HG03354 (cell line): ENCODE data around the gene CD99L2.

Experiments
- ATAC-seq: cut with Tn5 transposase; IDR thresholded peaks from one replicate; pipeline ENCODE4 v1.9.1; 2021; ENCODE audit warnings: mild to moderate bottlenecking; ENCODE audit not compliant: unreplicated experiment, poor library complexity, severe bottlenecking

Gene CD99L2

GRCh38 chrX:150821971-150822370 lies 76.5 kb downstream of the CD99L2 start:
- ATAC-seq: no peak

- no peak for ATAC-seq
These were observed 84.5 kb downstream of the CD99L2 start for GRCh38 chrX:150813922-150814321.

GRCh38 chrX:150806827-150807226 lies 91.6 kb downstream of the CD99L2 start:
- ATAC-seq: no peak

GRCh38 chrX:150805736-150806135 lies 92.7 kb downstream of the CD99L2 start:
- ATAC-seq: no peak

- no peak for ATAC-seq
These were observed 105.4 kb downstream of the CD99L2 start for GRCh38 chrX:150792949-150793527.

- ATAC-seq: no peak
These were observed 108.4 kb downstream of the CD99L2 start for GRCh38 chrX:150790021-150790420.

GRCh38 chrX:150781677-150782076 lies 116.8 kb downstream of the CD99L2 start:
- no peak for ATAC-seq

GRCh38 chrX:150779385-150779784 lies 119.1 kb downstream of the CD99L2 start:
- ATAC-seq: no peak

GRCh38 chrX:150777328-150777992 lies 121.0 kb downstream of the CD99L2 start:
- no peak for ATAC-seq

GRCh38 chrX:150775569-150776350 lies 122.7 kb downstream of the CD99L2 start:
- no peak for ATAC-seq

GRCh38 chrX:150774798-150775568 lies 123.5 kb downstream of the CD99L2 start:
- ATAC-seq: no peak

GRCh38 chrX:150773634-150774033 lies 124.8 kb downstream of the CD99L2 start:
- ATAC-seq: no peak

GRCh38 chrX:150773117-150773516 lies 125.4 kb downstream of the CD99L2 start:
- ATAC-seq: no peak

- ATAC-seq: peak; percentile 89
These were observed 126.1 kb downstream of the CD99L2 start for GRCh38 chrX:150772150-150772970.

- ATAC-seq: no peak
These were observed 127.4 kb downstream of the CD99L2 start for GRCh38 chrX:150771116-150771515.

GRCh38 chrX:150770623-150771022 lies 127.8 kb downstream of the CD99L2 start:
- no peak for ATAC-seq

- ATAC-seq: no peak
These were observed 129.1 kb downstream of the CD99L2 start for GRCh38 chrX:150769408-150769807.

- ATAC-seq: no peak
These were observed 129.8 kb downstream of the CD99L2 start for GRCh38 chrX:150768580-150769190.

GRCh38 chrX:150768132-150768485 lies 130.4 kb downstream of the CD99L2 start:
- no peak for ATAC-seq
